ENCODE measurements around the gene TST.

Gene TST

DNA sequence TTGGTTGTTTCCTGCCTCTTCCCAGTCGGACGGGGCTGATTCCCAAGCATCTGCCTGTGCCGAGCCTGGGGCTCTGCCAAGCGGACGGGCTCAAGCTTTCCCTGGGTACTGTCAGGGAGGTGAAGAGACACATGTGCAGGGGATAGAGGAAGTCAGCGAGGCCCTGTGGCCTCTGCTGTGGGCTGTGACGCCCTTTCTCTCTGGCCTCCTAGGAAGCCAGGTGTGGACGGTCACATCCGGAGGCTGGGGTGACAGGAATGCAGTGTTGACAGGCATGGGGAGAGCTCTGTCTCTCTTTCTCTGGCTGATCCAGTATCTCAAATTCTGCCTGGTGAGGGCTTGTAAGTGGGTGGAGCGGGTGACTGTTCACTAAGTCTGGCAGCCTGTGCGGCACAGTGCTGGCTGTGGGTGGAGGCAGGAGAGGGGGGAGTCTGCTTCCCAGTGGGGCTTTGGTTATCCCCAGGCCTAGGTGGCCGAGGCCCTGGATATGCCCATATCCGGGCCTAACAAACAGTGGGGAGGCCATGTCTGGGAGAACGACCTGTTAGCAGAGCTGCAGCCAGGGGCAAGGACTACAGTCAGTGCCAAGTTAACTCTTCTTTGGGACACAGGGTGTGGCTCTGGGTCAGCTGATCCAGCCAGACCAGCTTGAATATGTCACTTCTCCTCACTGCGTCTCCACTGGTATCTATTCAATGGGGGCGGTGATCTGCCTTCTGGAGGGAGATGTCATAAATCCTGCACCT lies 34.2 kb upstream of the TST start:
- no peak for DNase-seq

DNA sequence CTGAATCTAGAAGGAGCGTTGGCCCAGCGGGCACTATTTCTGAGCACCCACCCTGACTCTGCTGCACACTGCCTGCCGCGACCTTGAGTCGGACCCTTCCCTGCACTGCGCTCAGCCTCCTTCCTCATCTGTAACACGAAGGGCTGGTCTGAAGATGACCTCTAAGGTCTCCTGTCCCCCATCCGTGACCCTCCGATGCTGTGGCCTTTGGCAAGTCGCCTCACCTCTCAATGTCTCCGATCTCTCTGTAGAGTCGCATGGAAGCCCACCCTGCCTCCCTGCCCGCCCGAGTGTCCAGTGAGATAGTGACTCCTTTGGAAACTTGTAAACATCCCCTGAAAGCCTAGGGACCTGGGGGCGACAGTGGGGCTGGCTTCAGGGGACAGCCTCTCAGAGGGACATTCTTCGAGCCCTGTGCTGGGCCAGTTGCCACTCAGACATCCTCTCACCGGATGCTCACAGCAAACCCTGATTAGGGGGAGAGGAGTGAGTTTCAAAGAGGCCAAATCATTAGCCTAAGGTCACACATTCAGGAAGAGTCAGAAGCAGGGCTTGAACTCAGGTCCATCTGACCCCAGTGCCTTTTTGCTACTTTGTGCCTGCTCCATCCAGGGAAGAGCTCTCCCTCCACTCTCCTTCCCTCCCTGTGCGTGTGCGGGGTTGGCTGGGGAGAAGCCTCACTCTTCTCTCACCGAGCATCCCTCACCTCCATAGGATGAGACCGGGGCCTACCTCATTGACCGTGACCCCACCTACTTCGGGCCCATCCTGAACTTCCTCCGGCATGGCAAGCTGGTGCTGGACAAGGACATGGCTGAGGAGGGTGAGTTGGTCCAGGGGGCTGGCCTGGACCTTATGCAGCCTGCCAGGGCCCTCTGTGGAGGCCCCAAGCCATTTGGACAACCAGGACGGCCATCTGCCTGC lies 33.4 kb upstream of the TST start:
- no peak for DNase-seq

- DNase-seq, result peak; percentile 7
Observed at GRCh38 chr22:37051391-37052385, 32.4 kb upstream of the TST start, which contains the start of gene KCTD17. Gene KCTD17 (plus strand): TSS chr22:37051742. CDS start chr22:37051761, 19 bp downstream.

- no peak for DNase-seq
Observed at GRCh38 chr22:37050913-37051312, 31.7 kb upstream of the TST start.

DNA sequence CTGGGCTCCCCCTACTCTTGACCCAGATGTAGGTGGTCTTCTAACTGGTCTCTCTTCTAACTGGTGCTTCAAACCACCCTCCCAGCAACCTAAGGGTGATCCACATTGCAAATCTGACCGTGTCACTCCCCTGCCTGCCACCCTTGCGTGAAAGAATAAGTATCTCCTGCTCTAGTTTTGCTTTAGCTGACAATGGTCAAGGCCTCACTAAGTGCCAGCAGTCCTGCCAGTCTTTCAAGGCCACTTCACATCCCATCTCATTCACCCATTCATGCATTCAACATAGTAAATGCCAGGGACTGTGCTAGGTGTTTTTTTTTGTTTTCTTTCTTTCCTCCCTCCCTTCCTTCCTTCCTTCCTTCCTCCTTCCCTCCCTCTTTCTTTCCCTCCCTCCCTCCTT lies 30.0 kb upstream of the TST start:
- DNase-seq, result no peak

DNA sequence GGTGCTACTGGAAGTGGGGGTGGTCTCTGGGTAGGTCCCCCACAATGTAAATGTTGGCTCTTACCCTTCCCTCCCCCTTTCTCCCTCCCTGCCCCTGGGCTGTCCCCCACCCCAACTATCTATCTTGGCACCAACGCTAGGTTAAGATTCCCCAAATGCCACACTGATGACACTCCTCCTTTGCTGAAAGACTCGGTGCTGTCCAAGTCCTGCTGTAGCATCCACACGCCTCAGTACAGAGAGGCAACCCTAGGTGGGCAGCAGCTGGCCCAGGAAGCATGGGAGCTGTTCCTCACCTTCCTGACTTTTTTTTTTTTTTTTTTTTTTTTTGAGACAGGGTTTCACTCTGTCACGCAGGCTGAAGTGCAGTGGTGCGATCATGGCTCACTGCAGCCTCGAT lies 28.9 kb upstream of the TST start:
- no peak for DNase-seq

GRCh38 chr22:37047006-37047405 lies 27.8 kb upstream of the TST start:
- DNase-seq, result no peak

DNA sequence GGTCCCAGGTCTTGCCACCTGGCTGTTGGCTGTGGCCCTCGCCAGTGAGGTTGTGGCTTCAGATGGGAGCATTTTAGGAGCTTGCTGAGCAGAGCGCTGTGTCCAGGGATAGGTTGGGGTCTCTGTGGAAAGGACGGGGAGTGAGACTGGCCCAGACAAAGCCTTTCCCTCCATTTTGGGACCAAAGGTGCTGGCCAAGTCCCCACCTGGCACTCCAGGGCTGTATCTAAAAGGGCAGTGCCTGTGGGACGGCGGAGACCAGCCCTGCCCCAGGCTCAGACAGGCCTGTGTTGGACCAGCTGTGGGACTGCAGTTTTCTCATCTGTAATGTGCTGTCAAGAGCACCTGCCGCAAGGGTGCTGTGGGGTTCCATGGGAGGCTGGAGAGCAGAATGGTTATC lies 27.3 kb upstream of the TST start:
- DNase-seq, result no peak

- no peak for DNase-seq
Observed at GRCh38 chr22:37045958-37046357, 26.7 kb upstream of the TST start.

- no peak for DNase-seq
Observed at GRCh38 chr22:37044634-37045625, 25.7 kb upstream of the TST start.

GRCh38 chr22:37043828-37044538 lies 24.7 kb upstream of the TST start:
- peak; percentile 49 for DNase-seq

DNA sequence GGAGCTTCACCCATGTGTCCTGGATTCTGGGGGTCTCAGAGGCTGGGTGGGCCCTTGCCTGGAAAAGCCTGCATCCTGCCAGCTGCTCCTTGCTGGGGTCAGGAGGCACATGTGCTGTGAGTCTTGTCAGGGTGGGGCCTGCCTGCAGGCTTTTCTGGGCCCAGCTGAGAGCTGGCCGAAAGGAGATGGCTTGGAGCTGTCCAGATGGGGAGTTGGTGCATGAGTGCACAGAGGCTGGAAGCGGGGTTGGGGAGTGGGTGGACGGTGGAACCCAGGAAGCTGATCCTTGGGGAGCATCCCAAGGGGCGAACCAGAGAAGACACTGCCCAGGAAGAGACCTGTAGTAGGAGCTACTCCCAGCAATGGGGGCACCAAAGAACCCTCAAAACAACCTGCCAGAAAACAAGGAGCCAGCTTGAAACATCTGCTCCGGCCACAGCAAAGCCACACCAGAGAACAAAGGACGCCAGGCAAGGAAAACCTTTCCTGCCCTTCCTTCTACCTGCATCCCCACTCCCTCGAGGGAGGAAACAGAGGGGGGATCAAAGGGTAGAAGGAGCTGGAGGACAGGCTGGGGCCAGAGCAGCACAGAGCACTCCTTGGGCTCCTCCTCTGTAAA lies 24.1 kb upstream of the TST start:
- no peak for DNase-seq

DNA sequence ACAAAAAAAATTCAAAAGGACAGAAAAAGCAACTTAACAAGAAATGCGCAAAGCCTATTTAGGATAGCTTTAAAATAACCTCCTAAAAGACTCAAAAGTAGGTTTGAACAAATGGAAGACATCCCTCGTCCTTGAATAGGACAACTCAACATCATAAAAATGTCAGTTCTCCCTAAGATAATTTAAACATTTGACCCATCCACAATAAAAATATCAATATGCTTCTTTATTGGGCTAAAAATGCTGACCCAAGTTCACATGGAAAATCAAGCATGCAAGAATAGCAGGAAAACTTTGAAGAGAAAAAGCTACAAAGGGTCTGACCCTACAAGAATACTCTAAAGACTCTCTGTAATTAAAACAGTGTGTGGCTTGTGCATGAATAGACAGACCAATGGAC lies 20.2 kb upstream of the TST start:
- DNase-seq, result no peak

DNA sequence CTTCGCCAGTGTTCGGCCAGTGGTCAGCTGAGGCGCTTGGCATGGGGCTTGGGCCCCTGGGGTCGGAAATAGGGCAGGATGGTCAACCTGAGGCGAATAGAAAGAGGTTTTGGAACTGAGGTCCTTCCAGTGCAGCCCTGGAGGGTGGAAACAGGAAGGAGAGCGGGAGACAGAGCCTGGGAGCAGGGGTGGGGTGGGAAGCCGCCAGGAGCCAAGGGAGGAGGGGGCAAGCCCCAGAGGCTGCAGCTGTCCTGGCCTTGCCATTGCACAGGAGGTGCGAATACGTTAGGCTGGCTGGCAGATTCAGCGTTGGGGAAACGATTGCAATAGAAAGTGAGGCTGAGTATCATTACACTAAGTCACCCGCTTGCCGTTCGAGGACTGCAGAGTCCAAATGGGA lies 18.4 kb upstream of the TST start:
- DNase-seq, result no peak

DNA sequence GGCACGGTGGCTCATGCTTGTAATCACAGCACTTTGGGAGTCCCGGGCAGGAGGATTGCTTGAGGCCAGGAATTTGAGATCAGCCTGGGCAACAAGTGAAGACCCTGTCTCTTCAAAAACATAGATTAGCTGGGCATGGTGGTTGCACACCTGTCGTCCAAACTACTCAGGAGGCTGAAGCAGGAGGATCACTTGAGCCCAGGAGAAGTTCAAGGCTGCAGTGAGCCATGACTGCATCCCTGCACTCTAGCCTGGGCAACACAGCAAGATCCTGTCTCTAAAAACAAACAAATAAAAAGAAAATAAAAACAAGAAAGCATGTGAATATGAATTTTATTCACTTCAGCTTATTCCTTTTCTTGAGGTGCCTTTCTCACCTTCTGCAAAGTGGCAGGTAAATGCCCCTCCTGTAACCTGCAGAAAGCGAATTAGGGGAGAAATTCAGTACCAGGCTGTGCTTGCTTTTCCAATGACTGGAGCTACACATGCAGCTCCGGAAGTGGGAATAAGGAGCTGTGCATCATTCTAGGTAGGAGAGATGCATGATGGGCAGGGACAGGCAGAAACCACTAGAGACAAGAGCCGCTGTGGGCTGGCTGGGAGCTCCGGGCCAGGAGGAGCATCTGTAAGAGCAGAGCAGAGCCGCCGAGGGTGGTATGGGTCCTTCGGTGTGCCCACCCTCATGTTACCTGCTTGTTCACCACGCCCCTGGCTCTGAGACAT lies 17.6 kb upstream of the TST start:
- no peak for DNase-seq

GRCh38 chr22:37033605-37034430 lies 14.6 kb upstream of the TST start:
- no peak for DNase-seq

- no peak for DNase-seq
Observed at GRCh38 chr22:37032535-37033460, 13.6 kb upstream of the TST start.

GRCh38 chr22:37032134-37032534 lies 12.9 kb upstream of the TST start:
- no peak for DNase-seq
